Lower leg skin (tissue), 3 donors: Measurements from ENCODE around the gene KIR3DL3.
"Not testable (repeated sequence)": the region's sequence is repeated elsewhere in the genome, so short reads cannot be mapped to it uniquely, and the experiment has no call there.

Experiments
- POLR2A ChIP-seq, 2 donors: fragments of 450-650 bp; IDR thresholded peaks; one replicate each; pipeline ENCODE4 v1.6.1; 2016 to 2017; ENCODE audit warnings: antibody characterized with exemption in 2 of 2, mild to moderate bottlenecking in 1 of 2, moderate library complexity in 1 of 2
- TF ChIP-seq, protein P1 (sequence below), 3 donors: fragments of 450-650 bp; IDR thresholded peaks; one replicate each; pipeline ENCODE4 v1.5.1; 2016; ENCODE audit warnings: antibody characterized with exemption in 3 of 3, mild to moderate bottlenecking in 3 of 3, moderate library complexity in 2 of 3

DNA sequence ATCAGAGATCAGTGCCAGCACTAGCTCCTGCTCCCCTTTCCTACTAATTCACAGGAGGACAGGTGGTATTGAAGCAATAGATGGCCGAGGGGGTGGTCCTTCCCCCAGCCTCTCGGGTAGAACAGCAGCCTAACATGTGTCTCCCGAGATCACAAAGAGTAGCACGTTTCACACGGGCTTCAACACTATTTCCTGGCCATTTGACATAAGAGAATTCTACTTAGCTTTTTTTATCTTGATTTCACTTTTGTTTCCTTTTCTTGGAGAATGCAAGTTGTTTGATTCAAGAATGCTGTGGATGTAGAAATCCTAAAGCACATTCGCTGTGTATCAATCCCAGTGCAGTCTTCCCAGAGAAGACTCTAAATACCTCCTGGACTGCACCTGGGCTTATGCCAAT, 26.0 kb downstream of the KIR3DL3 start:
- TF ChIP-seq, protein P1, sequence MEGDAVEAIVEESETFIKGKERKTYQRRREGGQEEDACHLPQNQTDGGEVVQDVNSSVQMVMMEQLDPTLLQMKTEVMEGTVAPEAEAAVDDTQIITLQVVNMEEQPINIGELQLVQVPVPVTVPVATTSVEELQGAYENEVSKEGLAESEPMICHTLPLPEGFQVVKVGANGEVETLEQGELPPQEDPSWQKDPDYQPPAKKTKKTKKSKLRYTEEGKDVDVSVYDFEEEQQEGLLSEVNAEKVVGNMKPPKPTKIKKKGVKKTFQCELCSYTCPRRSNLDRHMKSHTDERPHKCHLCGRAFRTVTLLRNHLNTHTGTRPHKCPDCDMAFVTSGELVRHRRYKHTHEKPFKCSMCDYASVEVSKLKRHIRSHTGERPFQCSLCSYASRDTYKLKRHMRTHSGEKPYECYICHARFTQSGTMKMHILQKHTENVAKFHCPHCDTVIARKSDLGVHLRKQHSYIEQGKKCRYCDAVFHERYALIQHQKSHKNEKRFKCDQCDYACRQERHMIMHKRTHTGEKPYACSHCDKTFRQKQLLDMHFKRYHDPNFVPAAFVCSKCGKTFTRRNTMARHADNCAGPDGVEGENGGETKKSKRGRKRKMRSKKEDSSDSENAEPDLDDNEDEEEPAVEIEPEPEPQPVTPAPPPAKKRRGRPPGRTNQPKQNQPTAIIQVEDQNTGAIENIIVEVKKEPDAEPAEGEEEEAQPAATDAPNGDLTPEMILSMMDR (IDR thresholded peaks at IDR 0.05), result not testable (repeated sequence)
- not testable (repeated sequence) for TF ChIP-seq POLR2A (IDR thresholded peaks at IDR 0.05)
